ENCODE data around the gene NEK7. TPM values are rescaled to one million over a fixed set of nuclear protein-coding genes. Genes with fewer than 3 reads are reported as not detected.

The NEK7 gene
- polyA plus RNA-seq, 1 donor (not counting 4 experiments of a cell fraction or from before 2014, with no cell fraction given) = 56.8 TPM

GRCh38 chr1:198350456-198350855 lies 193.7 kb downstream of the NEK7 start:
- Histone ChIP-seq H4K20me1 (ENCODE audit: control insufficient read depth, extremely low read depth, insufficient read depth, low read length) (no peaks in the 10 kb centered on the region), H3K27me3 (ENCODE audit: control insufficient read depth, extremely low read depth, insufficient read depth, low read length) (no peaks in the 10 kb centered on the region), H3K9ac (ENCODE audit: control insufficient read depth, extremely low read depth, insufficient read depth, low read length) (no peak overlapping the region), H3K36me3 (ENCODE audit: control insufficient read depth in 2 of 2, extremely low read depth in 1 of 2, insufficient read depth in 2 of 2, low read length in 2 of 2) (no peaks in the 10 kb centered on the region), H3K9me3 (ENCODE audit: control insufficient read depth, low read depth, low read length) (no peaks in the 10 kb centered on the region), H3K27ac (ENCODE audit: control insufficient read depth, insufficient read depth, low read length) (no peak overlapping the region), H3K4me3 (ENCODE audit: control insufficient read depth in 2 of 3, extremely low read depth in 1 of 3, insufficient read depth in 2 of 3, low read depth in 1 of 3, low read length in 3 of 3) (no peak overlapping the region), H3K4me1 (ENCODE audit: control insufficient read depth, extremely low read depth, insufficient read depth, low read length) (no peaks in the 10 kb centered on the region), H3K79me2 (ENCODE audit: control insufficient read depth, insufficient read depth, low read length) (no peaks in the 10 kb centered on the region), H3K4me2 (ENCODE audit: control insufficient read depth, extremely low read depth, insufficient read depth, low read depth, low read length) (no peak overlapping the region), H3K9me1 (ENCODE audit: control insufficient read depth, extremely low read depth, insufficient read depth, low read length) (no peaks in the 10 kb centered on the region), H2AFZ (ENCODE audit: control insufficient read depth, low read length) (no peak overlapping the region)
- DNase-seq (ENCODE audit: low read depth, low spot score) (no peak), FAIRE-seq (no peak)
- dilution Hi-C loops (cut with MboI; ENCODE audit: extremely low pct_ligation_motif_present, low sequenced_read_pairs) = no loop called here
- TF ChIP-seq CTCF (optimal IDR thresholded peaks at IDR 0.05 in 1 of 3, IDR thresholded peaks at IDR 0.05 in 1 of 3, conservative IDR thresholded peaks at IDR 0.05 in 1 of 3; ENCODE audit: extremely low read depth in 1 of 3, insufficient read depth in 2 of 3, low read length in 3 of 3) = peak in 1 of 3 experiments; percentile 11
- no peak for TF ChIP-seq EZH2 (IDR thresholded peaks at IDR 0.05; ENCODE audit: low read length)

GRCh38 chr1:198352975-198353695 lies 196.3 kb downstream of the NEK7 start:
- DNase-seq (ENCODE audit: low read depth, low spot score) = no peak
- H3K79me2 ChIP-seq (ENCODE audit: control insufficient read depth, insufficient read depth, low read length) = no peaks in the 10 kb centered on the region
- no peak overlapping the region for H3K27ac ChIP-seq (ENCODE audit: control insufficient read depth, insufficient read depth, low read length)
- no peak overlapping the region for H3K4me2 ChIP-seq (ENCODE audit: control insufficient read depth, extremely low read depth, insufficient read depth, low read depth, low read length)
- no peak overlapping the region for H3K4me3 ChIP-seq (ENCODE audit: control insufficient read depth in 2 of 3, extremely low read depth in 1 of 3, insufficient read depth in 2 of 3, low read depth in 1 of 3, low read length in 3 of 3)
- no peaks in the 10 kb centered on the region for H3K9me1 ChIP-seq (ENCODE audit: control insufficient read depth, extremely low read depth, insufficient read depth, low read length)
- no peak overlapping the region for H2AFZ ChIP-seq (ENCODE audit: control insufficient read depth, low read length)
- H3K27me3 ChIP-seq (ENCODE audit: control insufficient read depth, extremely low read depth, insufficient read depth, low read length) = no peaks in the 10 kb centered on the region
- H3K9me3 ChIP-seq (ENCODE audit: control insufficient read depth, low read depth, low read length) = no peaks in the 10 kb centered on the region
- no peak for FAIRE-seq
- no peak overlapping the region for H3K9ac ChIP-seq (ENCODE audit: control insufficient read depth, extremely low read depth, insufficient read depth, low read length)
- H3K4me1 ChIP-seq (ENCODE audit: control insufficient read depth, extremely low read depth, insufficient read depth, low read length) = no peaks in the 10 kb centered on the region
- dilution Hi-C loops (cut with MboI; ENCODE audit: extremely low pct_ligation_motif_present, low sequenced_read_pairs) = no loop called here
- no peaks in the 10 kb centered on the region for H4K20me1 ChIP-seq (ENCODE audit: control insufficient read depth, extremely low read depth, insufficient read depth, low read length)
- H3K36me3 ChIP-seq (ENCODE audit: control insufficient read depth in 2 of 2, extremely low read depth in 1 of 2, insufficient read depth in 2 of 2, low read length in 2 of 2) = no peaks in the 10 kb centered on the region
- TF ChIP-seq CTCF (optimal IDR thresholded peaks at IDR 0.05 in 1 of 3, IDR thresholded peaks at IDR 0.05 in 1 of 3, conservative IDR thresholded peaks at IDR 0.05 in 1 of 3; ENCODE audit: extremely low read depth in 1 of 3, insufficient read depth in 2 of 3, low read length in 3 of 3) (no peak), EZH2 (IDR thresholded peaks at IDR 0.05; ENCODE audit: low read length) (no peak)

Measured in keratinocyte (primary cell).